Measurements from ENCODE around the gene EFL1. TPM values are rescaled to one million over a fixed set of nuclear protein-coding genes. Genes with fewer than 3 reads are reported as not detected.
"Not testable (repeated sequence)": the region's sequence is repeated elsewhere in the genome, so short reads cannot be mapped to it uniquely, and the experiment has no call there.

EFL1 gene
- total RNA-seq, 1 experiment from 2014 or later, result 26.5 TPM

DNA sequence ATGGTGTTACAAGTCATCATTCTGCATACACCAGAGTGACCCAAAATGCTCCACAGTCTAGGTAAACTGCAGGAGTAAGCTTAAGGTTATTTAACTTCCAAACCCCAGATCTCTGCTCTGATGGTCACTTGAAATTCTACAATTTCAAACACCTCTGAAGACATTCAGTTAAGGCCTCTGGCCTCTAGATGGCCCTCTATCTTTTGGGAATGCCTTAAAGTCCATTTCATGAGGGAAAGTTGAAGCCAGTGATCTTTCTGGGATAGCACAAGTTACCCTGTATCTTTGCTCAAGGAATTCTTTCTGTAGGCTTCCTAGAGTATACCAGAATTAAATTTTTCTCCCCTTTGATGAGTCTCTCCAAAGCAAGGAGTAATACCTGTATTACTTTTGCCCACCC, 18.7 kb upstream of the EFL1 start:
- DNase-seq (ENCODE audit: low spot score), result not testable (repeated sequence)

DNA sequence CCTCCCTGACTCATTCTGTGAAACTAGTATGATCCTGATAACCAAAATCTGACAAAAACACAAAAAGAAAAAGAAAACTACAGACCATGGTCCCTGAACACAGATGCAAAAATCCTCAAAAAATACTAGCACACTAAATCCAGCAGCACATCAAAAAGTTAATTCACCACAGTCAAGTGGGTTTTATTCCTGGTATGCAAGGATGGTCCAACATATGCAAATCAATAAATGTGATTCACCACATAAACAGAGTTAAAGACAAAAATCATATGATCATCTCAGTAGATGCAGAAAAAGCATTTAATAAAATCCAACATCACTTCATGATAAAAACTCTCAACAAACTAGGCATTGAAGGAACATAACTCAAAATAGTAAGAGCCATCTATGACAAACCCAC, 12.9 kb upstream of the EFL1 start:
- DNase-seq (ENCODE audit: low spot score), result no peak

DNA sequence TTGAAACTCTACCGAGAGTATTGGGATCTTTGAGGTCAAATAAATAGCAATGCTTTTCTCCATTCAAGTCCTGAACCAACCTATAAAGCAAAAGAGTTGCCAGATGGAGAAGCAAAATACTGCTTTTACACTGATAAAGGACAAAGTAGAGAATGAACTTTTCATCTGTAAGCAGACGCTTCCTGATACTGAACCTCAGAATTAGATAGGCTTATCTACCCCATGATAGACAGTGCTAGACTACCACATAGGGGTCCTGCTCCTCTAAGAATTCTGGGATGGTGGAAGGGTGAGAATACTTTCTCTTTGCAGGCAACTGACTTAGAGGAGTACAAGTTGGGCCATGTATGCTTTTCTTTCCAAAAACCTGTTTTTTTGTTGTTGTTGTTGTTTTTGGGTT, 9.6 kb upstream of the EFL1 start:
- no peak for DNase-seq (ENCODE audit: low spot score)

DNA sequence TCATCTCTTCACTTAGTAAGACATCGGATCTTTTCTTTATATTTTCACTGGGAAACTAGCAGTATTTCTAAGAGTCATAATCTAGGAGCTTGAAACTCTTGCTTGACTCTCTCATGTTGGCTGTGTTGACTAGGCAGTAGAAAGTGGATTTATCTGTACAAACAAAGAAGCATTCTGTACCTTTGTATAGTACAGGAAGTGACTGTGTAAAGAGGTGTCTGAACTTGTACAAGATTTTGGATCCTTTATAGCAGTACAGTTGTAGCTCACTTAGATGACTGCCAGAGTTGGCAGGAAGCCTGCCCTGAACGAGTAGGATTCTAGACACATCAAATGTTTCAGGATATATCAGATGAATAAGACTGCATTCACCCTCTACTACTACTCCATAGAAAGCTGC, 5.9 kb upstream of the EFL1 start:
- not testable (repeated sequence) for DNase-seq (ENCODE audit: low spot score)

DNA sequence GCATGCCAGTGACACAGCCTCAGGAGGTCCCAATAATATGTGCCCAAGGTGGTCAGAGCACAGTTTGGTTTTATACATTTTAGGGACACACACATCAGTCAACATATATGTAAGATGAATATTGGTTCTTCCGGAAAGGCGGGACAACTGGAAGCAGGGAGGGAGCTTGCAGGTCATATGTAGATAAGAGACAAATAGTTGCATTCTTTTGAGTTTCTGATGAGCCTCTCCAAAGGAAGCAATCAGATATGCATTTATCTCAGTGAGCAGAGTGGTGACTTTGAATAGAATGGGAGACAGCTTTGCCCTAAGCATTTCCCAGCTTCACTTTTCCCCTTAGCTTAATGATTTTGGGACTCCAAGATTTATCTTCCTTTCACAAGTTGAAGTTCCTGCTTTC, 4.6 kb upstream of the EFL1 start:
- not testable (repeated sequence) for DNase-seq (ENCODE audit: low spot score)

DNA sequence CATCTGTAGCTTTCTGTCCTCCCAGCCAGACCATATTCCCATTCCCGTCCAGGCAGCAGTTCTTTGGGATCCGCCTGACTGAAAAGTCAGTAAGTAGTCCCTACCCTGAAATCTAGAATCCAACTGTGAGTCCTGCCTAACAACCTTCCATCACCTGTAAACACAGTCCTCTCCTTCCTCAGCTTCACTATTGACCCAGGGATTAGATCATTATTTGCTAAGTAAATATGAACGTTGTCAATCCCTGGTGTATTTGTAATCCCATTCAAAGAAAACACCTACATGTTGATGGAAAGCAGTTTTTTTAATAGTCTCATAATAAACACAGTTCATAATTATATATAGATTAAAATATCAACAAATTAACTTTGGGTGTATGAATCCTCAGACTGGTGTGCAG, 816 bp upstream of the EFL1 start:
- DNase-seq (ENCODE audit: low spot score), result no peak

DNA sequence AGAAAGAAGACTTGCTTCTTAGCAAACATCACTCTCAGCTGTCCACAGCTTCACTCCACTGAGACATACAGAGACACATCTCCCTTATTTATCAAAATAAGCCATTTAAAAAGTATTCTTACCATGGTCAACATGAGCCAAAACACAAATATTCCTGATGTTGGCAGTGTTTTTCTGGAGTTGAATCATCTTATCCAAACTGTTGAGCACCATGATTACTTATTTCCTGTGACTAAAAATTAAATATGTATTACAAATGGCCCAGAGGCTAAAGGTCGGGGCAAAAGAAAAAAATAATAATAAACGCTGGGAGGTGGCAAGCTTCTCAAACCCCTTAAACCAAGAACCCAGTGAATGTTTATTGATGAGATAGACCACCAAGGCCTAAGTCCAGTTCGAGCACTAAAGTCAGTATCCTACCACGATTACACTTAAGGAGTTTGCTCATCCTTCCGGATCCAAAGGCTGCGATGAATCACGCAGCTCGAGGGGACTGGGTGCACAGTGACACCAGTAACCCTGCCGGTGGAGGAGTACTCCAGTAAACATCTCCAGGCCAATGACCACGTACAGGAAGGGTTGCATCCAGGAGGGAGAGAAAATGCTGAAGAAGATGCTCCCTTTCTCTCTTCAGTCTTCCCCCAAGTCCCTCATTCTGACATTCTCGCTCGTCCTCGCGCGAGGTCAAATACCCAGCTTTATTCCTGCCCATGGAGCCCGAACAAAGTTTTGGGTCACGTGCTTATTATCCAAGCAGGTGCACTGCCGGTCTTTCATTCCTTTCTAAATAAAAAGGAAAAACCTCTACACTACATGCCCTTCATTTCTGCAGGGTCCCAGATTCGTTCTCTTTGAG, 740 bp downstream of the EFL1 start:
- peak; percentile 55 for DNase-seq (ENCODE audit: low spot score)

DNA sequence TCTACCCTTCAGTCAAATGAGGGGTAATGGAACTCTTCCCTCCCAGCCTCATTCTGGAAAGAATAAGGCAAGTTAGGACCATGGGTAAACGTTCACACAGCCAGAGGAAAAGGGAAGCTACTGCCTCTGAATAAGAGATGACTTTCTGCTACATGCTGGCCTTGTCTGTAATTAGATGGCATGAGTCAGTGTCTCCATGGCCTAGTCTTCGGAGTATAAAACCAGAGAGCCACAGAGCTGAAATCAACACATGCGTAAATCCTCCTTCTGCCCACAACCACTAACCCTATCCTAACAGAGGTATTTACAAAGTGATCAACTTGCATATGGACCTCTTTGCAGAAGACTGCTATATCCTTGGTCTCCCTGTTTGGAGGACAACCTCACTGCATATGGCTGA, 14.3 kb downstream of the EFL1 start:
- DNase-seq (ENCODE audit: low spot score), result not testable (repeated sequence)

DNA sequence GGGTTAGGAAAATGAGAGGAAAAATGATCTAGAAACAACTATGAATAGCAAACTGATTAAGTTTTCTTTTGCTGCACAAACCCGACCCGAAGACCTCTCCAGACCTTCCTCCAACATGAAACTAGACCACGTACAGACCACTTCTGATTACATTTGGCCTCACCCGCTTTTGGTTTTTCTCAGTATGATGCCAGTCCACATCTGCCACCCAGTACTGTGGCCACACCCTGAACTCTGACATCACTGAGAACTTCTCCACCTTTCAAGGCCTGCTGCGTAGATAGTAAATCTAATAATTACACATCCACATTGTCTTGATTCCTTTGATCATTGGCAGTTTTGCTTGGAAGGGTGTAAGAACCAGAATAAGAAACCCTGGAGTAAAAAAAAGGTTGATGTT, 16.6 kb downstream of the EFL1 start:
- DNase-seq (ENCODE audit: low spot score), result not testable (repeated sequence)

DNA sequence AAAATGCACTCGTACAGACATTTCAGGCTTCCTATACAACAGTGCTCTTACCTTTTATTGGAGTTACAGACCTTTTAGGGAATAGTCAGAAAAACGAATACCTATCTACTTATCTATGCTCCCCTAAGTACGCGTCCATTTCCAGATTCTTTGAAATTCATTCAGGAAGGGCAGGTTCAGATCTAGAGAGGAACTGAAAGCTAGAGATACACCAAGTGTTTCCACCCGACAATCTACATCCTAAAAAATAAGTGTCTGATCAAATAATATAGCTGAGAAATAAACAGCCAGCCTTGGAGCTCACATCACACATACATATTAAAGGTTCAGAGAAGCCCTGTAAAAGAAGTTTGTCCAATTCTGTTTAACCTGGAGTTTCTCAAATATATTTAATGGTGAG, 18.9 kb downstream of the EFL1 start:
- not testable (repeated sequence) for DNase-seq (ENCODE audit: low spot score)

DNA sequence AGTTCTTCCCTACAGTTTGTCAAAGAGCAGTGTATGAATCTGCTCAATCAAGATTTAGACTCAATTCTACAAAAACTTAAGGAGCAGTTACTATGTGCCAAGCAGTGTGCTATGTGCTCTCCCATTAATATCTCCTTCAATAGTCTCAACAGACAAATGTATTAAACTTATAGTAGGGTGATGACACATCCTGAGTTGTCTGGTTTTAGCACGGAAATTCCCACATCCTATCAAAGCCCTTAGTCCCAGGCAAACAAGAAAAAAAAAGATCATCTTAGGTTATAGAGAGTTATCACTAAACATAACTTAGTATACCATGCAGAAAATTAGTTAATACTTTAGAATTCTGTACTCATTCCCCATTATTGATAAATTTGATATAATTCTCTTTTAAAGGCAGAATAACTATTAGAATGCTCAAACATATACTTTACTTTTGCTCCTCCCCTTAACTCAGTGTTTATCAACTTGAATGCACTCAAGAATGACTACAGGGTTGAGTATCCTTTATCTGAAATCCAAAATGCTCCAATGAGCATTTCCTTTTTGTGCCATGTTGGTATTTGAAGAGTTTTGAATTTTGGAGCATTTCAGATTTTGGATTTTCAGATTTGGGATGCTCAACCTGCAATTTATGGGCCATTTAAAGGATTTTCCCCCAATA, 20.6 kb downstream of the EFL1 start:
- DNase-seq (ENCODE audit: low spot score), result peak; percentile 14

DNA sequence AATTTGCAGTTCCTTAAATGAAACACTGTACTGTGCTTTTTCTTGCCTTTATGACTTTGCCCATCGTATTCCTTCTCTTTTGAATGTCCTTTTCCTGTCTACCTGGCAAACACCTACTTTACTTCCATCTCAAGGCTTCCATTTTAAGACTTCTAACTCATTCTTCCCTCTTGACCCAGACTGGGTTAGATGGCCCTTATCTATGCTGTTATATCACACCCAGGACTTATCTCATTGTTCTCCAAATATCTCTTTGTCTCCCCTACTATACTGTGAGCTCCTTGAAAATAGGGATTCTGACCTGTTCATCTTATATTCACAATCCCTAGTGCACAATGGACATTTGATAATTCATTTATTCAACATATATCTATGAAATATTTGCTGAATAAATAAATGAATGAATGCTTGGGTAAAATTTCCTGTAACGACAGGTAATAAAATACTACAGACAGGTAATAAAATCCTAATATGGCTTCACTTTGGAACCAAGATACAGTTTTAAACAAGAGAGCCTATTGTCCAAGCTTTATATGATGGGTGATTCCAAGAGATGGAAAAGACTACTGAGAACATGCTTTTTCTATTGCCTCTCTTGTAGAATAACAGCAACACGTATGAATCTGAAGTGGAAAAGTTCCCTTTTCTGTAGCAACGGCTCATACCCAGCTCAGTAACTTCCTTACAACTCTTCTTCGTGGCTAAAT, 22.7 kb downstream of the EFL1 start:
- no peak for DNase-seq (ENCODE audit: low spot score)

DNA sequence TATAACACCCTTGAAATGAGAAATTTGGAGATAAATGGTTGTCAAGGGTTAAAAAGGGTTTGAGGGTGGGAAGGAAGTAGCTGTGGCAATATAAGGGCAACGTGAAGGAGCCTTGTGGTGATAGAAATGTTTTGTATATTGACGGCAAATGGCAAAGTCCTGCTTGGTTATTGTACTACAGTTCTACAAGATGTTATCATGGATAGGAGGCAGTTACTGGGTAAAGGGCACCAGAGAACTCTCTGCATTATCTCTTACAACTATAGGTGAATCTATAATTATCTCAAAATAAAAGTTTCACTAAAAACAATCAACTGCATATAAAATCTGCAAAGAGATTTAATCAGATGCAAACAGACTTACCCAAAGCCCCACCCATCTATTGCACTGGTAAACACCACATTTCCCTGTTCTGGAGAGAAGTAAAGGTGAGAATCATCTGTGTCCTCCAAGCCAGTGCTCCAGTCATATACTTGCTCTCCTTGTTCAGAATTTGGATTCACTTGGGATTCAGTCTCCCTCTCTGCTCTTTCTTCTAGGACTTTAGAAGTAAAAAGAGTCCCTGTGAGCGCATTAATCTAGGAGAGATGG, 24.5 kb downstream of the EFL1 start:
- DNase-seq (ENCODE audit: low spot score), result not testable (repeated sequence)

DNA sequence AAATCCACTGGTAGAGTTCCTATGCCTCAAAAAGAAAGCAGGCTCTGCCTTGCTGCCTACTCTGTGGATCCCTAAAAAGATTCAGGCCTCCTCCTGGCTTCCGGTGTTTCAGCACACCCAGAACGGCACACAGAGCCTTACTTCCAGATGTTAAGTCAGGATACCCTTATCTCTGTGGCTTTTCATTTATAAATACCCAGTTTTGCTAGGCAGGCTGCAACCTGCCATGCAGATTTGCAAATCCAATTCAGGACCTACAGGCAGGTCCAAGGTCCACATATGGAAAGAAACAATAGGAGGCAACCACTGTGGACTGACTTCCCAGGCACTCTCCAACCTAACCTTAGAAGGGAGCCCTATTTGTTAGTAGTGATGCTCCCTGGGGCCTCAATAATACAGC, 30.7 kb downstream of the EFL1 start:
- DNase-seq (ENCODE audit: low spot score), result no peak

DNA sequence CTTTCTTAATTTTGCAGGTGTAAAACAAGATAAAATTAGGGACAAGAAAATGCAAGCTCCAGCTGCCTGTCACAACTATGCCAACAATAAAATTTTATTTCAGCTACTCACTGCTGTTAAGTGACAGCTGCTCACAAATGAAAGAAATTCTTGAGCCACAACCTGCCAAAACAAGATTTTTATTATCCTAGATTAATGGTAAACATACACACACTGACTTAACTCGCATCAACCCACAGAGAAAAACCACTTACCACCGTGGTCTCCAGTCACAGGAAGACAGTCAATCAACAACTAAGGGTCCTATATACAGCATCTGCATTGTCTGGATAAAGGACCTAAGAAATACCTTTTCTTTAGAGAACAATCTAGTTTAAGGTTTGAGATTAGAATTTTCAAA, 31.3 kb downstream of the EFL1 start:
- DNase-seq (ENCODE audit: low spot score), result no peak

DNA sequence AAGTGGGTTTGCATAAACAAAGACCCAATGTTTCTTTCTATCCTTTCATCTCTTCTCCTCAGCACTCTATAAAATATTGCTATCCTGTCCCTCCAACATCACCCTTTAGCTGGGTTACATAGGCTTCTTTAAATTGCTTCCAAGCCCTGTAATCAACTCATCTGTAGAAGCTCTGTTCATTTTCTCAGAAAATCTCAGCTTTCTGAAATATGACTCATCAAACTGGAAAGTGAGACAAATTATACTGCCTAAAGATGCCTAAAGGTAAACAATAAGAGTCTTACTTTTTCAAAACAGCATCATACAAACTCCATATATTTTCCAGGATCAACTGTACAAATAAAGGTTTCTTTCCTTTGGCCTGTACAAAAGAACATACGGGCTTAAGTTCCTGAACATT, 33.8 kb downstream of the EFL1 start:
- no peak for DNase-seq (ENCODE audit: low spot score)

DNA sequence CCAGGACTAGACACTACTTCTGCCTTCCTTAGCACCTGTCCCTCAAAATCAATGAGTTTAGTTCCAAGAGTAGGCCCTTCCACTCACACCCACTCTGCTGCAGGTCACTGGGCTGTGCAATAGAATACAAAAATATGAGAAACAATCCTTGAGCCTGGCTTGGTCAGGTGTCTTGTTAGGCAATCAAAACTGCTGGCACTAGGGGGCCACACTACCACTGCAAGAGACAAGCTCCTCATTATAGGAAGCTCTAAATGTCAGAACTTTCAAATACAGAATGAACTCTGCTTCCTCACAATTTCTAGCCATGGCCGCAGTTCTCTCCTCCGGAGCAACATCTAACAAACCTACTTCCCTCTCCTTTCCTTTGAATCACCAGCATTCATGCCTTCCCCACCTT, 41.0 kb downstream of the EFL1 start:
- DNase-seq (ENCODE audit: low spot score), result peak; percentile 1

DNA sequence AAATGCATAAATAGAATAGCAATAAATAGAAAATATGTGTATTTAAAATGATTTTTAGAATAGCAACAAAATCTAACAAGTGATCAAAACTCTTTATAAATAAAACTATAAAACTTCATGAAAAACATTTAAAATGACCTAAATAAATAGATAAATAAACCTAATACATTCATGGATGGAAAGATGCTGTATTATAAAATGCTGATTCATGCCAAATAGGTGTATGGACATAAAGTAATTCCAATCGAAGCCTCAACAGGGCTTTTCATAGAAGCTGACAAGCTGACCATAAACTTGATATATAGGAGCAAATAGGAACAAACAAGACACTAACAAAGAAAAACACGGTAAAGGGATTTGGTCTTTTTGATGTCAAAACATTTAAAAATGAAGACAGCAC, 46.4 kb downstream of the EFL1 start:
- DNase-seq (ENCODE audit: low spot score), result not testable (repeated sequence)

DNA sequence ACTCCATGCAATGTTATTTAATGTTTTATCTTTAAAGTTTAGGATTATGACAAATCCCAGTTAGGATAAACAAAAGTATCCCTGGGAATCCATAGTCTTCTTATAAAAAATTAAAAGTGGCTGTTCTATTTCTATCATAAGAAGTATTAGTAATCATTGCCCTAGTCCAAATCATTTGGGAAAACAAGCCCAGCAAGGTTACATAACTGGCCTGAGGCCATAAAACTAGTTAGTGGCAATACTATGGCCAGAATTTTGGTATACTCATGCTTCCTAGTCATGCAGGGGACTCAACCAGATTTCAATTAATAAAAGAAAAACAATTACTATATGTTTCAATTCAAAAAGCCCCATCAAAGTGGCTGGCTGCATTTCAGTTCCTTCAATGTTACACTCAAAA, 50.3 kb downstream of the EFL1 start:
- not testable (repeated sequence) for DNase-seq (ENCODE audit: low spot score)

DNA sequence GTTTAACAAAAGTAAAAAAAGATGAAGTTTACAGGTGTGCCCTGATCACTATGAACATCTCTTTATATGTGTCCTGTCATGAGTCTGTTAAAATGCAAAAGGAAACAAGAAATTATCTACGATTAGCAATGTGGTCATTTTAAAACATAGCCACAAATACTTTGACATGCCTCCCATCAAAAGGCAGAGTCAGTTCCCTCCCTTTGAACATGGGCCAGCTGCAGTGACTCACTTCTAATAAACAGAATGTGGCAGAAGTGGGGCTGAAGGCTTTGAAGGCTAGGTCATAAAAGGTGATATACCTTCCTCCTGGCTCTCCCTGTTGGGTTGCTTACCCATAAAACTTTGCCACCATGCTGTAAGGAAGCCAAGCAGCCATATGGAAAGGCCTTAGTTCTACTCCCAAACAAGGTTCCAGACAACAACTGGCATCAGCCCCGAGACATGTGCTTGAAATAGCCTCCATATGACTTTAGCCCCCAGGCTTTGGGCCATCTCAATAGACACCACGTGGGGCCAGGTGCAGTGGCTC, 52.4 kb downstream of the EFL1 start:
- peak; percentile 5 for DNase-seq (ENCODE audit: low spot score)

DNA sequence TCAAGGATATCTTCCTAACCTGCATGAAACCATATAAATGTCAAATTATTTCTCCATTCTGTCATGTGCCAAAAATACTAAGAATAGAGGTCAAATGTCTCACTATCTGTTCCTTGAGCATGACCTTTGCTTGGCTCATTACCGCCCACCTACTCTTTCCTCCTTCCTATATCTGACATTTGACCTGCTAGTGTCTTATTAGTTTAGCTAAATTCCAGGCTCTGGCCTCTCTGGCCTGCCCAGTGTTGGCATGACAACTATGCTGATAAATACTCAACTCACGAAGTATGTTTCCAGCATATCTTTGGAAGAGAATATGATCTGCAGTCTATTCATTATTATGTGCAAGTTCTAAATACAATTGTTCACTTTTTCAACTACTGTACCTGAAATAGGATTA, 58.0 kb downstream of the EFL1 start:
- not testable (repeated sequence) for DNase-seq (ENCODE audit: low spot score)

Measured in A172 (cell line).